A549 (cell line): ENCODE results near the gene PFDN1.

Experiments
- CTCF ChIP-seq: fragments of >200 bp; sonication (Bioruptor Twin); formaldehyde crosslinking; IDR thresholded peaks from 3 replicates; pipeline ENCODE4 v1.5.1; 2016
- ELK1 ChIP-seq: fragments of 150-350 bp; IDR thresholded peaks from 2 replicates; pipeline ENCODE4 v1.6.1; 2014; ENCODE audit warnings: low read depth, mild to moderate bottlenecking, low read length
- EP300 ChIP-seq, 2 experiments: fragments of >200 bp; sonication (Bioruptor Twin); formaldehyde crosslinking; IDR thresholded peaks; 2 replicates in 1 of 2; 3 replicates in 1 of 2; pipeline ENCODE4 v1.6.1; 2016 to 2017
- HES2 ChIP-seq: fragments of >200 bp; sonication (Bioruptor Twin); formaldehyde crosslinking; IDR thresholded peaks from 2 replicates; pipeline ENCODE4 v1.6.1; 2016
- POLR2A ChIP-seq: IDR thresholded peaks from 2 replicates; pipeline ENCODE4 v1.6.1; 2012; ENCODE audit warnings: mild to moderate bottlenecking, low read length
- RNF2 ChIP-seq: fragments of 200-600 bp; sonication (generic); IDR thresholded peaks from 2 replicates; pipeline ENCODE4 v1.6.1; 2016; ENCODE audit warnings: low read depth, mild to moderate bottlenecking, antibody characterized with exemption, moderate library complexity, borderline replicate concordance
- SMC3 ChIP-seq: fragments of >200 bp; sonication (Bioruptor Twin); formaldehyde crosslinking; IDR thresholded peaks from 3 replicates; pipeline ENCODE4 v1.6.1; 2018; ENCODE audit warnings: inconsistent platforms

GRCh38 chr5:140292212-140293036 is 10.5 kb downstream of the PFDN1 start:
- no peak for TF ChIP-seq SMC3
- no peak for TF ChIP-seq RNF2
- TF ChIP-seq CTCF: no peak
- TF ChIP-seq POLR2A: no peak
- TF ChIP-seq EP300 (IDR thresholded peaks at IDR 0.05): no peak
- no peak for TF ChIP-seq ELK1
- TF ChIP-seq HES2: no peak
